ENCODE measurements around the gene TMEM132D.
"Not testable (repeated sequence)": the region's sequence is repeated elsewhere in the genome, so short reads cannot be mapped to it uniquely, and the experiment has no call there.

TMEM132D gene

DNA sequence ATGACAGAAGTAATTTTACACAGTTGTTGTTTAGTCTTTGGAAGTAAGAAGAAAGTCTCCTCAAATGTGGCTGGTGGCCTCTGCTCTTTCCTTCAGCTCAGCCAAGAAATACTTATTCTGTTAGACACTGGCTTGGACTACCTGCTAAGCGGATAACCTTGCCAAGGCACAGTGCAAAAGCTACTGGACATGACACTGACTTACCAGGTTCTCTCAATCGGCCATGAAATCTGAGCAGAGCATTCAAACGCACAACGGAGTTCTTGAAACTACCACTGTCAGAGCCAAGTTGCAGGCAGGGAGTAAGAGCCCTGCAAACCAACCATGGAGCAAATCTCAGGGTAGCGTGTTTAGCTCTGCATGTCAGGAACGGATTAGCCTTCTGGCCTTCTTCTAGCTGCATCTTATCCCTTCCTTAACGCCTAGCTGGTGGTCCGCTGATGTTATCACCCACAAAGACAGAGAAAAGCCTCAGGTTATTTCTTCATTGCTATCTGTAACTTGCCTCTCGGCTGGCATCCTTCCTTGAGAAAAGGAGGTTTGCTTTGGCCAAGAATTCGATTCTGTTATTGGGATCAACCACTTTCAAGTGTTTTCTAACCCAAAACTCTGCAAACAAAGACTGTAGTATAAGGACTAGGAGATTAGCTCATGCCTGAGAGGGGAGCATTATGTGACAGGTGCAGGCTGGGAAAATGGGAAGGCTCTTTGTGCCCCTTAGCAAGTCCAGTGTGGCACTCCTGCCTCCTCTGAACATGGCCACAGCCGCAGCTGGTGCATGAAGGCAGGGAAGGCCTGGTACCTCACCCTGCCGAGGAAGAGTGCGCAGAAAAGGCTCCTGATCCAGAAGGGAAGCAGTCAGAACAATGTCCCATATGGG, 827.1 kb downstream of the TMEM132D start:
- DNase-seq (ENCODE audit: low read depth in 2 of 2, low spot score in 1 of 2), result no peak

DNA sequence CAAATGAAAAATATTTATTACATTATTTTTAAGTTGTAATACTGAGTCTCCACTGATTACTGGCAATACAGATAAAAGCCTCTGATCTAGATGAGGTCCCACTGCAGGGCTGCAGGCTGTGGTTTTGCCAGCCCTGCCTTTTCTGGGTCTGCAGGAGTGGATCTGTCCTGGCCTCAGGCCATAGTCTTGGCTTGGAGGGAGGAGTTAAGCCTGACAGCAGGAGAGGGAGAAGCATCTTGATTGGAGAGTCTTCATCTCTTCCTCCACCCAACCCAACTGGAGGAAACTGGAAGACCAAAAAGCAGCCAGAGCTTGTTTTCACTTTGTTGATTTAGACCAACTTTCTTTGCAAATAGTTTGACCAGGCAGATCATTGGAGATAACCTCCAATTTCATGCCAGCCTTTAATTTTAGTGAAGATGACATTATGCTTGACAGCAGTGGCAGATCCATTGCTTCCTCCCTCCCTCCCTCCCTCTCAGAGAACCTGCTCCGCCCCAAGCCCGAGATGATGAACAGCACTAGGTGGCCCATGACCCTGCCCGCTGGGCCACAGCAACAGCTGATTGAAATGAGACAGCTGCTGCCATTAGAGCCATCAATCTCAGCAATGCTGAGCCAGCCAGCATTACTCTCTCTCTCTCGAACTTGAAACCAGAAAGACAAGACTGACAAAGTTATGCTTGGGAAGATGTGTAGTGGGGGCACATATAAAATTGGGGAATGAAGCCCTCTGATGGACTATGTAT, 828.2 kb downstream of the TMEM132D start:
- no peak for DNase-seq (ENCODE audit: low read depth in 2 of 2, low spot score in 1 of 2)

DNA sequence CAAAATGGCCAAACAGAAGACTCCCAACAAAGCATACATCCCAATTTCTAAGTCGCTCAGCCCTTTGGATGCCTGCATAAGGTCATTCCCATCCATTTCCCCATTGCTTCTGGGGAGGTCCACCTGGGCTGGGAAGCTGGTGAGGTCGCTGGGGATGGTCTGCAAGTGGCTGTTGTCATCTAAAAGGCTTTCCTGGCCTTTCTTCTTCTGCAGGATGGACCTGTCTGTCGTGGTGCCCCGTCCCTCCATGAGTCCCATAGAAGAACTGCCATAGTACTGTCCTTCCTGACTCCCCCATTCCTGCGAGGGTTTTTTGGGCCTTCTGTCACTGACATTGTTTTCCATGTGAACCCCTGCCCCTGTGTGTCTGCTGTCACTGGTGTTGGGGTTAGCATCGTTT, 829.4 kb downstream of the TMEM132D start:
- no peak for DNase-seq (ENCODE audit: low read depth in 2 of 2, low spot score in 1 of 2)

DNA sequence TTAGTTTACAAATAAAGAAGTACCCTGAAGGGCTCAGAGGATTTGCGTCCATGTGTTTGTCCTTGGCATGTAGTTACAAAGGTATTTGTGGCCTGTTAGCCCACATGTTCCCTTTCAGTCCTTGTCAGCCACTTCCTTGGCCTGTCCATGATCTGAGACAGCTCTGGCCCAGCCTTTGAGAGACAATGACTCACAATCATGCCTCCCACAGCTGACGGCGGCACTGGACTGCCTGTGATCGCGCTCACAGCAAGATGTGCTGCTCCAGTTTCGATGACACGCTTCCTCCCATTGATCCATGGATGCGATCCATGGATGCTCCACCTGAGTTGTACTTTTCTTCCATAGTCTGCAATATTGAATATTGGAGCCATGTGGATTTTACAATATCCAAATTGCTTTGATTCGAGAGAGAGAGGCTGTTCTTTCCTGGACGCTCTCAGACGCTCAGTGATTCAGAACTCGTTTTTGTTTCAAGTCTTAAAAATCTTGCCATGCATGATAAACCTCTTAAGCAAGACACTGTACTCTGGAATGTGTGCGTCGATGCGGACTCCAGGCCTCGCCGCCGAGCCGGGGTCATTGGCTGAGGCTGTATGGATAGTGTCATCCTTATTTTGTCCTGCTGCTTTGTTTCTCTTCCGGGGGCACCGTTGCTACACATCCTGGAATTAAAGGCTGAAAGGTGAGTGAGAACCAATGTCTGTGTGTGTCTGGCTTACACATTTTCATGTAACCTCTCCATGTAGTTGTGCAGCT, 830.5 kb downstream of the TMEM132D start:
- DNase-seq (ENCODE audit: low read depth in 2 of 2, low spot score in 1 of 2), result no peak

DNA sequence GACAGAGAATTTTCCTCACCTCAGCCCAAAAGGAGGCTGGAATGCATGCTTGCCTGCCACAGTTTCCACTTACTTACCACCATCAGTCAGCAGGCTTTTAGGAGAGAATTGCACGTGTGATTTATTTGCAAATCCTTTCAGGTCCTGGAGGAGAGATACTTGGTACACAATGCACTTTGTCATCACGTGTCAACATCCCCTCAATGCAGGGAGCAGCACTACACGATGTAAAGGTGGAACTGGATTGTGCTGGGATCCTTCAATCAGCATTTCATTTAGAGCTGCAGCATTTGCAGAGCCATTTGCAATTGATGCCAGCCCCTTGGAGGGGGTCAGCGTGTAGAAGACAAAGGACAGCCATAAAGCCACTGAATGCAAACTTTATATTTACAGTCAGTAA, 832.5 kb downstream of the TMEM132D start:
- no peak for DNase-seq (ENCODE audit: low read depth in 2 of 2, low spot score in 1 of 2)

DNA sequence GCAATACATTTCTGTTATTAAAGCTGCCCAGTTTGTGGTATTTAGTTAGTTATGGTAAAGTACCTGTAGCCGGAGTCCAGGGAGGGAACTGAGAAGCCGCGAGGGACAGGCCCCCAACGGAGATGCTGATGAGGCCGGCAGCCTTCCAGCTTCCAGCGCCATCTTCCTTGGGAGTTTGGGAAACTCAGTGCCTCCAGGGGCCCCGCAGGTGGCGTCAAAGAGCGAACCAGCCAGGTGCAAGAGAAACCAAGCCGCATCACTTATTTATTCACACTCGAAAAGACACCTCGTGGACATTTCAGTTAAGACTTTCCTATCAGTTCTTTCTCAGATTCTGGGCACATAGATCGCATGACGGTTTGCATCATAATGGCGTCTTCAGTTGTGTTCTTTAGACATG, 833.9 kb downstream of the TMEM132D start:
- DNase-seq (ENCODE audit: low read depth in 2 of 2, low spot score in 1 of 2), result no peak

DNA sequence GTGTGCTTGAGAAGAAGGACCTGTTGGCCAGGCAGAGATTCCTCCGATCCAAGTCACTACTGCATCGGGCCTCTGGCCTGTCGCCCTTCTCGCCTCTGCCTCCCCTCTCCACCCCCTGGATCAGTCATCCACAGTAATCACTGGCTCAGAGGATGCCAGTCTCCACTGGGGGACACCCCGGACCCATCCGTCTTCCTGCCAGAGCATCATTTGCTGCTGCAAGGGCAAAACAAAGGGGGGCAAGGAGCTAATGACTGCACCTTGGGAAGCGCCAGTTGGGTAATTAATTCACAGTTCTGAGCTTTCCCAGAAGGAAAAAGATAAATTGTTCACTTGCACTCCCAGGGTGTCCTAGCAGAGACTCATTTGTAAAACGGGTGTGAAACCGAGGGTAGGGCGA, 835.1 kb downstream of the TMEM132D start:
- DNase-seq (ENCODE audit: low read depth in 2 of 2, low spot score in 1 of 2), result no peak

DNA sequence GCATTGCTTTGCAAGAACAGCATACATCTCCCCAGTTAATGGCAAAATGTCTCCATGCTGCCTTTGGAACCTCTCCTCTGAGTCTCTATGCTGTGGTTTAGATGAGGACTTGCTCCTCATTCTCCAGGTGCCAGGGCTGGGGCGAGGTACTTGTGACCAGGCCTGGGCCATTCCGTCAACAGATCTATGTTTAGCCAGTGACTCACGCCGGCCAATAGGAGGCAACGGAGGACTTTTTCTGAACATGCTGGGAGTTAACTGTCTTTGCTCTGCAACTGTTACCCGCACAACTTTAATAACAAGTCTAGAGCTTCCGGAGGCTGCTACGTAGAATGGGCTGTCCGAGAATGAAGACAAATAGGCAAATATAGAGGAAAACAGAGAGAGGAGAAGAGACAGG, 836.3 kb downstream of the TMEM132D start:
- no peak for DNase-seq (ENCODE audit: low read depth in 2 of 2, low spot score in 1 of 2)

DNA sequence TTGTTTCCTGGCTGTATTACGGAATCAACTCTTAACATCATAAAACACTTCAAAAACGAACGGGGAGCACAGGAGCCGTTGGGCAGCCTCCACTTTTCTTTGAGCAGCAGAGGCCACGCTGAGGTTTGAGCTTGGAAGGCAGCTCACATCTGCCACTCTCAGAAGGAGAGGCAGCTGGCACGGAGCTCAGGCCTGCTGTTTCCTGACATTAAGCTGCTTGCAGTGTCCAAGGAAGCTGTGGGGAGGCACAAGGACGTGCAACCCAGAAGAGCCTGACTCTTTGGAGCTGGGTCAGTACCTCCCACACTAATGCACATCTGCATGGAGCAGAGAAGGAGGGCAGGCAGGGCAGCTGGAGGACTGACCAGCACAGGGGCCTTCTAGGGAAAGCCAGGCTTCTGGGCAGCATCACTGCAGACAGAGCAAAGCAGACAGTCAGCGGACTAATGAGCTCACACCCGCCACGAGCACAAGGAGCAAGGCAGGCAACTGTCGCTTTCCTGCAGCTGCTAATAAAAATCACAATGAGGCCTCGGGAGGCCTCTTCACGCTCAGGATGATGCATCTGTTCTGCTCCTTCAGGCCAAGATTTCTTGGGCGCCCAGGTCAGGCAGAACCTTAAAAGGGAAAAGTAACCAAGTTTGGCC, 839.5 kb downstream of the TMEM132D start:
- DNase-seq (ENCODE audit: low read depth in 2 of 2, low spot score in 1 of 2), result no peak

DNA sequence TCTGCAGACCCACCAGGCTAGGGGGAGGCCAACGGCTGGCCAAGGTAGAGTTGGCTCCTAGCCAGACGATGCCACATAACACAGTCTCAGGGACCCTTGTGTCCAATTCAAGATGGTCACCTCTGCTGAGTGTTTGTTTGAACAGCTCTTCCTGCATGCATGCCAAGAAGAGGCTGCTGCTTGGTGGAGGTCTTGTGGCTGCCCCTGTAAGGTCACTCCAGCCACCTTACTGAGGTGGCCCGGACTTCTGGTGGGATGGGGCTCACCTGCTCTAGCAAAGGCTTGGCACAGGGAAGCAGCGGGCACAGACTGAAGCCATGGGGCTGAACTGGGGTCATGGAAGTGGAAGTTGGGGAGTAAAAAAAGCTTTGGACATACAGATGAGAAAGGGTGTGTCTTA, 840.2 kb downstream of the TMEM132D start:
- no peak for DNase-seq (ENCODE audit: low read depth in 2 of 2, low spot score in 1 of 2)

DNA sequence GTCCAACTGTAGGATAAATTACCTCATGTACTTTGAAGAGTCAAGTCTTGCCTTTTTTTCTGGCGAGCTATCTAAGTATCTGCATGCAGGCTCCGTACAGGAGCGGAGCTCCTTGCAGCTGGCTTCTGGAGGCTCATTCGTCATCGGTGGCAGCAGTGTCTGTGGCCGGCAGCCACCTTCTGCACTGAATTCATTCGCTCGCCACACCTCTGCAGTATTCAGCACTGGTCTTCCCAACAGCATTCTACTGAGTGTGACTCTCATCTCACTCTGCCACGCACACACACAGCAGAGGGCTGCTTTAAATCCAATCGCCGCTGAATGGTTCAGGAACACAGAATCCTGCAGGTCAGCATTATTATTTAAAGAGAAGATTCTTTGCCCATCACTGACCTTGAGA, 850.6 kb downstream of the TMEM132D start:
- DNase-seq (ENCODE audit: low read depth in 2 of 2, low spot score in 1 of 2), result no peak

DNA sequence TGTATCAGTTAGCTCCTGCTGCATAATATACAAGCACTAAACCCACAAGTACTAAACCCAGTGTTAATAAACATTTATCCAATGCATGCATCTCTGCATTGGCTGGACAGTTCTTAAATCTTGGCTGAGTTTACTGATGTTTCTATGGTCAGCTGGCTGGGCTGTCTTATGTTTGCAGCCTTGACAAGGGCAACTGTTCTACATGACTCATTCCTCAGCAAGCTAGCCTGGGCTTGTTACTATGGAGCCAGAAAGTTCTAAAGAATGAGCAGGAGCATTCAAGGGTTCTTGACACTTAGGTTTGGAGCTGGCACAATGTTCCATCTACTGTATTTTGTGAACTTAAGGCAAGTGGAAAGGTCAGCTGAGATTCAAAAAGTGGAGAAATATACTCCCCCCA, 851.5 kb downstream of the TMEM132D start:
- DNase-seq (ENCODE audit: low read depth in 2 of 2, low spot score in 1 of 2), result no peak

DNA sequence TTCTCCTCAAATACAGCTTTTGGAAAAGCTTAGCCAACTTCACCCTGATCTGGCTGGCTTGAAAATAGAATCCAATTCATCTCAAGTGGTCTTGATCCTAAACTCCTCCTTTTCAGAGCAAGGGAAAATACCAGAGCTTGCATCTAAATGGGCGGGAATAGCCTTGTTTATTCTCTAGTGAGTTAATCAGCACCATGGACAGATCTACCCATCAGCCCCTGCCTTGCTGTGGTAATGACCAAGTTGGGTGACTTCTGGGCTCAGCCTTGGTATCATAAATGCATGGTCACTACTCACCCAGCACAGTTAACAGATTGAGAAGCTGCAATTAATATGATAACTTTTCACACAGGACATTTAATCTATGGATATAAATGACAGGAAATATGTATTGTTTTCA, 853.9 kb downstream of the TMEM132D start:
- DNase-seq (ENCODE audit: low read depth in 2 of 2, low spot score in 1 of 2), result no peak

DNA sequence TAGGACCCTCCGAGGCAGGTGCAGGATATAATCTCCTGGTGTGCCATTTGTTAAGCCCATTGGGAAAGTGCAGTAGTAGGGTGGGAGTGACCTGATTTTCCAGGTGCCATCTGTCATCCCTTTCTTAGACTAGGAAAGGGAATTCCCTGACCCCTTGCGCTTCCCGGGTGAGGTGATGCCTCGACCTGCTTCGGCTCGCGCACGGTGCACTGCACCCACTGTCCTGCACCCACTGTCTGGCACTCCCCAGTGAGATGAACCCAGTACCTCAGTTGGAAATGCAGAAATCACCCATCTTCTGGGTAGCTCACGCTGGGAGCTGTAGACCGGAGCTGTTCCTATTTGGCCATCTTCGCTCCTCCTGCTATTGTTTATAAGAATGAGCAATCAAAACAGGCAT, 860.5 kb downstream of the TMEM132D start:
- not testable (repeated sequence) for DNase-seq (ENCODE audit: low read depth in 2 of 2, low spot score in 1 of 2)

DNA sequence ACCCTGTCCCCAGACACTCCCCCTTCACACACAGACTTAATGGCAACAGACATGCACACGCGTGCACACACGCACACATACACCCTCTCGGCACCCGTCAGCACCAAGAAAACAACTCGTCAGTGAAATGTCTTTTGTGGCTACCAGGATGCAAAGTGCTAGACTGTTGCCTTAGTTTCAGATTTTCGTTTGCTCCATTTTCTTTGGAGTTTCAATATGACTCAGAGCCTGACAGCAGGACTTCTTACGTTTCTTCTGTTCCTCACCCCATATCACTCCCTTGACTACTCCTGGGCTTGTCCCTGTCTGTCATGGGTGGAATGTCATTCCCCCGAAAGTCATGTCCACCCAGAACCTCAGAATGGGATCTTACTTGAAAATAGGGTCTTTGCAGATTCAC, 867.7 kb downstream of the TMEM132D start:
- no peak for DNase-seq (ENCODE audit: low read depth in 2 of 2, low spot score in 1 of 2)

DNA sequence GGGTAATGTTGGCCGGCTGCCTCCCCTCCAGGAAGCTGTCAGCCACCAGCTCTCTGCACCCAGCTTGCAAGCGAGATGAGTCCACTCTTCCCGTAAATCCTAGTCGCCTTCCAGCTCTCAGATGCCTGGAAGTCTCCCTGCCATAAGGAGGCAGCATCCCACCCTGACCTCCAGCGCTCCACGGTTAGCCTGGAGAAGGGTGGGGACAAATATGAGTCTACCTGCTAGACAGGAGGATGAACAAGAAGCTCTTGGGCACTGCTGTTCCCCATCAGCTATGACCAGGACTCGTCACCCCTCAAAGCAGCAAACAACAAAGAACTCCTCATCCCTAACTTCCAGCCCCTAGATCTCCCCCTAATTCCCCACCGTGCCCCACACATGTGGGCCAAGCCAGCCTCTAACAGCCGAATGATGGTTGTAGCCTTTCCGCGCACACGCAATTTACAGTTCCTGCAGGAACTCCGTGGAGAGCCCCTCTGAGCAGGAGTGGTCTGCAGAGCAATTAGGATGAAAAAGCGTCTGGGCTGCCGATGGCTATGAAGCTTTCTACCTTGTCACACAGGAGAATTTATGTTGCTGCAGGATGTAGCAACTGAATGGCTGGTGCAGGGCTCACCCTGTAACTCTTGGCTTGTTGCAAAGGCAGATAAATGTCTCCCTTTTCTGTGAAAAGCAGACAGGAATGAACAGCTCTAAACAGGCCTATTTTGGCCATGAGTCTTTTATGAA, 869.1 kb downstream of the TMEM132D start:
- no peak for DNase-seq (ENCODE audit: low read depth in 2 of 2, low spot score in 1 of 2)

DNA sequence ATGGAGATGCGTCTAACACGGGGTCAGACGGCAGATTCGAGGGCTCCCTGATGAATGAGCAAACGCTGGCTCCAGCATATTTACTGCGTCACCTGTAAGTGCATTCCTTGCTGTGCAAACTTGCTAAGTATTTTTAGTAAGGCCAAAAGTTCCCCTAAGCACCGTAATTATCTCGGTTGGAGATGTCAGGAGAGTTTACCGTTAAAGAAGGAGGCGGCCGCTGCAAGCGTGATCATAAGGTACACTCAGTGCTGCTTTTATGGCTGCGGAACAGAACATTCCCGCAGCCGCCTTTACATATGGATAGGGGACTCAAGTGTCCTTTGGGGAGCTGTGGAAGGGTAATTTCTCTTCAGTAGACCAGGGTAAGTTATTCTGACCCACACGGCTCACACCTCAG, 875.0 kb downstream of the TMEM132D start:
- no peak for DNase-seq (ENCODE audit: low read depth in 2 of 2, low spot score in 1 of 2)

DNA sequence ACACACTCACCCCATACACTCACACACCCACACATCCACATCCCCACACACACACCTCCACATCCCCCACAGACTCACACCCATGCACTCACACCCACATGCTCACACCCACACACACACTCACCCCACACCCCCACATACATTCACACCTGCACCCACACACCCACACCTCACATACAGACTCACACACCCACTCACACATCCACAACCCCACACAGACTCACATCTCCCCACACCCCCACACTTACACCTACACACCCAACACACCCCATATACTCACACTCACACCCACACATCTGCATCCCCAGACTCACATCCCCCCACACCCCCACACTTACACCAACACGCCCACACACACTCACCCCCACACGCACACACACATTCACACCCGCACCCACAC, 878.8 kb downstream of the TMEM132D start:
- DNase-seq (ENCODE audit: low read depth in 2 of 2, low spot score in 1 of 2), result no peak
